H1 (cell line): ENCODE measurements around the gene LPP. TPM values are rescaled to one million over a fixed set of nuclear protein-coding genes. Genes with fewer than 3 reads are reported as not detected.

Experiments used
- CTCF ChIA-PET: fragments of 300-600 bp; sonication (Branson Sonifier 250); formaldehyde crosslinking; loops from one replicate; lab custom pipeline; 2021; ENCODE audit not compliant: partially characterized antibody; lab: Charles Lee
- POLR2A ChIA-PET: fragments of 300-600 bp; sonication (Branson Sonifier 250); formaldehyde crosslinking; loops from one replicate; lab custom pipeline; 2021; ENCODE audit warnings: inconsistent platforms; ENCODE audit not compliant: partially characterized antibody; lab: Charles Lee
- DNase-seq, 2 experiments: peaks; one replicate each; pipeline versions ENCODE4 v3.0.0 to v3.0.0-alpha.2; 2010 to 2022; ENCODE audit warnings: low spot score in 2 of 2, low read depth in 1 of 2, mixed read lengths in 1 of 2
- FAIRE-seq: peaks from 2 replicates; lab custom pipeline; 2011; peaks lifted over from hg19 to GRCh38; lab: Jason Lieb, UNC
- H2AFZ ChIP-seq: 2 replicates; pipeline ENCODE4 v1.8.1; 2012; ENCODE audit warnings: low read length, inconsistent platforms
- H2AK5ac ChIP-seq: 2 replicates; pipeline ENCODE4 v1.6.1; 2013; ENCODE audit warnings: low read depth, low read length
- H2BK120ac ChIP-seq: replicated peaks from 2 replicates; pipeline ENCODE3; 2013; ENCODE audit warnings: low read depth, low read length, inconsistent platforms
- H2BK12ac ChIP-seq: 2 replicates; pipeline ENCODE4 v1.6.1; 2013; ENCODE audit warnings: low read depth, low read length
- H2BK15ac ChIP-seq: 2 replicates; pipeline ENCODE4 v1.6.1; 2013; ENCODE audit warnings: low read length
- H2BK20ac ChIP-seq: 2 replicates; pipeline ENCODE4 v1.6.1; 2013; ENCODE audit warnings: low read length
- H2BK5ac ChIP-seq: 2 replicates; pipeline ENCODE4 v1.6.1; 2013; ENCODE audit warnings: low read depth, low read length
- H3K14ac ChIP-seq: 2 replicates; pipeline ENCODE4 v1.6.1; 2013; ENCODE audit warnings: inconsistent platforms; ENCODE audit not compliant: insufficient read length
- H3K18ac ChIP-seq: 2 replicates; pipeline ENCODE4 v1.6.1; 2013; ENCODE audit warnings: low read length; ENCODE audit errors: extremely low read depth
- H3K23ac ChIP-seq: 2 replicates; pipeline ENCODE4 v1.6.1; 2013; ENCODE audit warnings: inconsistent platforms; ENCODE audit not compliant: insufficient read length
- H3K23me2 ChIP-seq: 2 replicates; pipeline ENCODE4 v1.6.1; 2013; ENCODE audit warnings: low read depth, low read length
- H3K27ac ChIP-seq: 2 replicates; pipeline ENCODE4 v1.6.1; 2011; ENCODE audit warnings: low read depth, low read length, inconsistent platforms
- H3K27me3 ChIP-seq, 4 experiments: replicated peaks in 1 of 4; 1 replicate in 1 of 4; 2 replicates in 3 of 4; pipeline versions ENCODE4 v1.6.1 to v1.8.1; 2011 to 2013; ENCODE audit warnings: low read length in 3 of 4, mild to moderate bottlenecking in 3 of 4, inconsistent platforms in 2 of 4, mixed read lengths in 2 of 4, moderate library complexity in 1 of 4; ENCODE audit not compliant: control insufficient read depth in 3 of 4, insufficient read depth in 3 of 4; ENCODE audit errors: extremely low read depth in 1 of 4
- H3K36me3 ChIP-seq, 4 experiments: 2 replicates each; pipeline versions ENCODE4 v1.6.1 to v1.8.1; 2011 to 2013; ENCODE audit warnings: mild to moderate bottlenecking in 4 of 4, low read length in 3 of 4, moderate library complexity in 2 of 4, control low read depth in 1 of 4, inconsistent platforms in 1 of 4; ENCODE audit not compliant: insufficient read depth in 4 of 4, control insufficient read depth in 2 of 4
- H3K4ac ChIP-seq: replicated peaks from 2 replicates; pipeline ENCODE3; 2013; ENCODE audit warnings: low read length, low read depth, mixed read lengths, inconsistent platforms; ENCODE audit not compliant: insufficient read length
- H3K4me1 ChIP-seq, 4 experiments: replicated peaks in 1 of 4; 1 replicate in 1 of 4; 2 replicates in 3 of 4; pipeline versions ENCODE4 v1.6.1 to v1.8.1; 2011 to 2013; ENCODE audit warnings: low read length in 3 of 4, inconsistent platforms in 2 of 4, mixed read lengths in 1 of 4; ENCODE audit not compliant: insufficient read depth in 4 of 4, control insufficient read depth in 3 of 4
- H3K4me2 ChIP-seq, 2 experiments: 2 replicates each; pipeline versions ENCODE4 v1.6.1 to v1.8.1; 2011 to 2013; ENCODE audit warnings: low read depth in 2 of 2, low read length in 2 of 2, control low read depth in 1 of 2, inconsistent platforms in 1 of 2, mild to moderate bottlenecking in 1 of 2; ENCODE audit not compliant: insufficient read depth in 1 of 2
- H3K4me3 ChIP-seq, 4 experiments: fragments of 200-600, 300-600 bp in 1 of 4; sonication (generic), shearing (Covaris generic), sonication (Bioruptor Twin) in 1 of 4; 2 replicates each; pipeline versions ENCODE4 v1.5.1 to v1.8.1; 2011 to 2016; ENCODE audit warnings: low read length in 4 of 4, low read depth in 3 of 4, control low read depth in 2 of 4, inconsistent platforms in 2 of 4, mild to moderate bottlenecking in 2 of 4, mixed read lengths in 1 of 4, moderate library complexity in 1 of 4; ENCODE audit not compliant: insufficient read depth in 2 of 4; ENCODE audit errors: extremely low read depth in 1 of 4
- H3K56ac ChIP-seq: replicated peaks from 2 replicates; pipeline ENCODE3; 2013; ENCODE audit warnings: low read depth, mild to moderate bottlenecking, mixed read lengths, low read length, inconsistent platforms; ENCODE audit not compliant: insufficient read length
- H3K79me1 ChIP-seq: 2 replicates; pipeline ENCODE4 v1.6.1; 2013; ENCODE audit warnings: low read depth, low read length, control low read depth
- H3K79me2 ChIP-seq, 2 experiments: 2 replicates each; pipeline versions ENCODE4 v1.6.1 to v1.8.1; 2012 to 2013; ENCODE audit warnings: low read length in 2 of 2, mild to moderate bottlenecking in 2 of 2, inconsistent platforms in 1 of 2; ENCODE audit not compliant: insufficient read depth in 2 of 2, control insufficient read depth in 1 of 2
- H3K9ac ChIP-seq, 4 experiments: replicated peaks in 1 of 4; 1 replicate in 1 of 4; 2 replicates in 3 of 4; pipeline versions ENCODE4 v1.6.1 to v1.8.1; 2011 to 2013; ENCODE audit warnings: low read depth in 3 of 4, low read length in 3 of 4, control low read depth in 2 of 4, mild to moderate bottlenecking in 2 of 4, moderate library complexity in 2 of 4, inconsistent platforms in 1 of 4; ENCODE audit errors: extremely low read depth in 1 of 4
- H3K9me3 ChIP-seq, 2 experiments: 2 replicates each; pipeline versions ENCODE4 v1.6.1 to v1.8.1; 2012 to 2013; ENCODE audit warnings: mild to moderate bottlenecking in 2 of 2, moderate library complexity in 2 of 2, control low read depth in 1 of 2, inconsistent platforms in 1 of 2, low read depth in 1 of 2, low read length in 1 of 2, mixed read lengths in 1 of 2; ENCODE audit not compliant: insufficient read depth in 2 of 2
- H4K20me1 ChIP-seq, 2 experiments: replicated peaks in 1 of 2; 2 replicates each; pipeline versions ENCODE3 to v1.8.1; 2011 to 2013; ENCODE audit warnings: inconsistent platforms in 2 of 2, low read length in 2 of 2, mild to moderate bottlenecking in 1 of 2; ENCODE audit not compliant: insufficient read depth in 2 of 2, control insufficient read depth in 1 of 2
- H4K5ac ChIP-seq: 2 replicates; pipeline ENCODE4 v1.6.1; 2013; ENCODE audit warnings: low read length, low read depth, mixed read lengths, inconsistent platforms; ENCODE audit not compliant: insufficient read length
- H4K8ac ChIP-seq: 2 replicates; pipeline ENCODE4 v1.8.0; 2013; ENCODE audit warnings: mild to moderate bottlenecking, moderate library complexity, low read length, inconsistent platforms; ENCODE audit not compliant: insufficient read depth; ENCODE audit errors: extremely low read depth
- H4K91ac ChIP-seq: replicated peaks from 2 replicates; pipeline ENCODE3; 2013; ENCODE audit warnings: low read length, mixed read lengths, inconsistent platforms; ENCODE audit not compliant: insufficient read length
- CTBP2 ChIP-seq: IDR thresholded peaks from 2 replicates; pipeline ENCODE4 v1.7.0; 2011; ENCODE audit warnings: borderline replicate concordance, mild to moderate bottlenecking, moderate library complexity, mixed read lengths, low read length; ENCODE audit not compliant: insufficient read depth, insufficient read length
- GABPA ChIP-seq: IDR thresholded peaks from 2 replicates; pipeline ENCODE4 v1.6.1; 2011; ENCODE audit warnings: mild to moderate bottlenecking, low read length, moderate library complexity, borderline replicate concordance; ENCODE audit not compliant: insufficient read depth
- HDAC2 ChIP-seq, 2 experiments: fragments of 300-600 bp in 1 of 2; sonication (generic) in 1 of 2; IDR thresholded peaks; 2 replicates each; pipeline ENCODE4 v1.6.1; 2011 to 2012; ENCODE audit warnings: low read depth in 2 of 2, low read length in 2 of 2, mild to moderate bottlenecking in 2 of 2, moderate library complexity in 2 of 2, borderline replicate concordance in 1 of 2, inconsistent platforms in 1 of 2
- POLR2AphosphoS5 ChIP-seq: IDR thresholded peaks from 2 replicates; pipeline ENCODE4 v1.6.1; 2011; ENCODE audit warnings: low read depth, low read length
- RBBP5 ChIP-seq: IDR thresholded peaks from 2 replicates; pipeline ENCODE4 v1.7.1; 2012; ENCODE audit warnings: low read depth, mild to moderate bottlenecking, inconsistent platforms, low read length, moderate library complexity, borderline replicate concordance
- SIRT6 ChIP-seq: IDR thresholded peaks from one replicate; pipeline ENCODE4 v1.7.1; 2012; ENCODE audit warnings: low read length, inconsistent platforms
- SRF ChIP-seq: IDR thresholded peaks from 2 replicates; pipeline ENCODE4 v1.6.1; 2011; ENCODE audit warnings: mild to moderate bottlenecking, low read depth, low read length, moderate library complexity
- WGBS, 2 experiments: shearing (Covaris generic) in 1 of 2; methylation state at CpG; one replicate each; pipeline versions ENCODE4 v1.1.6 to v1.1.7; 2013 to 2015; ENCODE audit warnings: low lambda C conversion rate in 2 of 2, mixed read lengths in 2 of 2, inconsistent platforms in 1 of 2, low coverage in 1 of 2, missing lambda C conversion rate in 1 of 2; ENCODE audit not compliant: insufficient replicate concordance in 2 of 2, insufficient coverage in 1 of 2, insufficient read length in 1 of 2; ENCODE audit errors: extremely low coverage in 1 of 2, missing lambda C conversion rate in 1 of 2; 5-methylcytosine and 5-hydroxymethylcytosine counted together
- polyA plus RNA-seq, 7 experiments: library from polyadenylated mRNA; depleted of rRNA in 3 of 7; stranded (reverse) in 5 of 7; unstranded in 2 of 7; fragments of >200 nt in 5 of 7; fragments of 200-250 nt in 2 of 7; gene quantifications; 1 replicate in 5 of 7; 2 replicates in 1 of 7; 4 replicates in 1 of 7; pipeline versions ENCODE4 v1.2.1 to v1.2.3, GENCODE V29; 2011 to 2013; ENCODE audit warnings: missing spikeins in 2 of 7, mixed read lengths in 2 of 7
- total RNA-seq: library from RNA; stranded (reverse); fragmentation: NEBNext Ultra II Directional; extraction: Animal tissue kit (Norgen Biotek cat#: 25700); gene quantifications from 2 replicates; pipeline ENCODE4 v1.2.1, GENCODE V29; 2021
- TF ChIP-seq, protein P1 (sequence below), 3 experiments: IDR thresholded peaks; 1 replicate in 2 of 3; 2 replicates in 1 of 3; pipeline versions ENCODE4 v1.5.1 to v1.6.1; 2011; ENCODE audit warnings: low read length in 3 of 3, mild to moderate bottlenecking in 3 of 3, inconsistent platforms in 2 of 3, low read depth in 1 of 3, moderate library complexity in 1 of 3; ENCODE audit not compliant: insufficient read depth in 1 of 3; ENCODE audit errors: control extremely low read depth in 1 of 3
- TF ChIP-seq, protein P2 (sequence below): IDR thresholded peaks from 2 replicates; pipeline ENCODE4 v1.6.1; 2012; ENCODE audit warnings: inconsistent platforms

The LPP gene
- total and polyA plus RNA-seq, 2 of the 8 experiments (the other 6 are each of a cell fraction or from before 2014, with no cell fraction given) = 10.0 to 53.3 TPM

DNA sequence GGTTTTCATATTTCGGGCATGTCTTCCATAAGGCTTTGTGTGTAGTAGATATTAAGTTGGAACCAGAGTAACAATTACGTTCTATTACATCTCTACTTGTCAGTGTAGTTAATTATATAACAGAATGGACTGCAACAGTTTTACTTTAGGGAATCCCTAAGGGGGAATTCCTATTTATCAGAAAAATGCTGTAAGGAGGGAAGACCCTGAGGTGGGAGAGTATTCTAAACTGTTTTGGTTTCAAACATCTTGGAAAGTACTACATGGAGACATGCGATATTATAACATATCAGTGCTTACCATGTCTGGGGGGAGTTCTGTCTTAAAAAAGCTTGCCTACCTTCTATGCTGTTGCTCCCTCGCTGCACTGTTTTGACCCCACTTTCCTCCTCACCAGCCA is 238.1 kb downstream of the LPP start:
- WGBS, 2 experiments = 94% methylated on average over 4 of the region's 4 CpGs; no CpG with 5 or more reads in 1 of the 2 experiments
- no peak for FAIRE-seq
- TF ChIP-seq SIRT6 = no peak
- no peak for TF ChIP-seq RBBP5
- TF ChIP-seq, protein P1, sequence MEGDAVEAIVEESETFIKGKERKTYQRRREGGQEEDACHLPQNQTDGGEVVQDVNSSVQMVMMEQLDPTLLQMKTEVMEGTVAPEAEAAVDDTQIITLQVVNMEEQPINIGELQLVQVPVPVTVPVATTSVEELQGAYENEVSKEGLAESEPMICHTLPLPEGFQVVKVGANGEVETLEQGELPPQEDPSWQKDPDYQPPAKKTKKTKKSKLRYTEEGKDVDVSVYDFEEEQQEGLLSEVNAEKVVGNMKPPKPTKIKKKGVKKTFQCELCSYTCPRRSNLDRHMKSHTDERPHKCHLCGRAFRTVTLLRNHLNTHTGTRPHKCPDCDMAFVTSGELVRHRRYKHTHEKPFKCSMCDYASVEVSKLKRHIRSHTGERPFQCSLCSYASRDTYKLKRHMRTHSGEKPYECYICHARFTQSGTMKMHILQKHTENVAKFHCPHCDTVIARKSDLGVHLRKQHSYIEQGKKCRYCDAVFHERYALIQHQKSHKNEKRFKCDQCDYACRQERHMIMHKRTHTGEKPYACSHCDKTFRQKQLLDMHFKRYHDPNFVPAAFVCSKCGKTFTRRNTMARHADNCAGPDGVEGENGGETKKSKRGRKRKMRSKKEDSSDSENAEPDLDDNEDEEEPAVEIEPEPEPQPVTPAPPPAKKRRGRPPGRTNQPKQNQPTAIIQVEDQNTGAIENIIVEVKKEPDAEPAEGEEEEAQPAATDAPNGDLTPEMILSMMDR (IDR thresholded peaks at IDR 0.05; ENCODE audit: control extremely low read depth in 1 of 3, insufficient read depth in 1 of 3, low read depth in 1 of 3, low read length in 3 of 3) = no peak
- TF ChIP-seq CTBP2 = no peak
- TF ChIP-seq HDAC2 (IDR thresholded peaks at IDR 0.05; ENCODE audit: borderline replicate concordance in 1 of 2, low read depth in 2 of 2, low read length in 2 of 2) = no peak
- no peak for TF ChIP-seq GABPA
- TF ChIP-seq SRF = no peak
- no peak for TF ChIP-seq POLR2AphosphoS5
- TF ChIP-seq, protein P2, sequence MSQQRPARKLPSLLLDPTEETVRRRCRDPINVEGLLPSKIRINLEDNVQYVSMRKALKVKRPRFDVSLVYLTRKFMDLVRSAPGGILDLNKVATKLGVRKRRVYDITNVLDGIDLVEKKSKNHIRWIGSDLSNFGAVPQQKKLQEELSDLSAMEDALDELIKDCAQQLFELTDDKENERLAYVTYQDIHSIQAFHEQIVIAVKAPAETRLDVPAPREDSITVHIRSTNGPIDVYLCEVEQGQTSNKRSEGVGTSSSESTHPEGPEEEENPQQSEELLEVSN = no peak

More for the DNA sequence above, 238.1 kb downstream of the LPP start:
- Histone ChIP-seq H3K4me1 (peaks cover 0 to 2% (median 0%) of the 10 kb centered on the region in 4 experiments; a peak in 2 of 7 replicates), H2BK12ac (no peak overlapping the region), H2BK5ac (no peak overlapping the region), H3K36me3 (no peaks in the 10 kb centered on the region), H3K9me3 (no peaks in the 10 kb centered on the region), H3K27me3 (no peaks in the 10 kb centered on the region), H2BK20ac (no peak overlapping the region), H3K4me3 (no peak overlapping the region), H3K9ac (no peak overlapping the region), H4K20me1 (no peaks in the 10 kb centered on the region), H3K4ac (no peak overlapping the region), H3K14ac (no peak overlapping the region), H3K23ac (no peak overlapping the region), H4K91ac (no peak overlapping the region), H3K27ac (no peak overlapping the region), H3K18ac (no peak overlapping the region), H4K8ac (no peak overlapping the region), H4K5ac (no peak overlapping the region), H3K23me2 (no peaks in the 10 kb centered on the region), H2AK5ac (no peak overlapping the region), H3K4me2 (no peak overlapping the region), H3K79me2 (no peaks in the 10 kb centered on the region), H2BK120ac (no peak overlapping the region), H2BK15ac (no peak overlapping the region), H3K56ac (no peak overlapping the region), H3K79me1 (no peaks in the 10 kb centered on the region), H2AFZ (no peak overlapping the region)
- ChIA-PET POLR2A (no interaction called here), CTCF (interaction anchor here (0.9 kb wide), 1 partner anchor 15 kb away, joined by 3 read pairs; no protein-coding TSS in a partner anchor)
- no peak for DNase-seq
